Uterus (tissue), 2 donors: ENCODE results near the gene CALU.

ENCODE experiments used
- CTCF ChIP-seq, 4 experiments: fragments of 200-600 bp in 2 of 4; fragments of 450-650 bp in 2 of 4; sonication (generic) in 2 of 4; IDR thresholded peaks; one replicate each; pipeline ENCODE4 v1.5.1; 2016 to 2019; ENCODE audit warnings: antibody characterized with exemption in 4 of 4, mild to moderate bottlenecking in 2 of 4, moderate library complexity in 1 of 4
- POLR2A ChIP-seq, 2 donors: fragments of 450-650 bp; IDR thresholded peaks; one replicate each; pipeline ENCODE4 v1.6.1; 2016; ENCODE audit warnings: antibody characterized with exemption in 2 of 2, mild to moderate bottlenecking in 1 of 2, moderate library complexity in 1 of 2

- TF ChIP-seq POLR2A (IDR thresholded peaks at IDR 0.05) (no peak), CTCF (IDR thresholded peaks at IDR 0.05) (no peak)
These were observed 46.6 kb downstream of the CALU start for GRCh38 chr7:128785738-128786137.
